GM12875 (cell line): ENCODE measurements around the gene EZH2.

ENCODE experiments used
- H3K4me3 ChIP-seq: one replicate; pipeline ENCODE4 v1.5.1; 2011; ENCODE audit warnings: low read depth, low read length, control low read depth
- TF ChIP-seq, protein P1 (sequence below): IDR thresholded peaks from 2 replicates; pipeline ENCODE4 v1.5.1; 2011; ENCODE audit warnings: low read depth, mild to moderate bottlenecking, control low read depth, inconsistent platforms, low read length, moderate library complexity, borderline replicate concordance; ENCODE audit not compliant: insufficient read depth

EZH2 gene

DNA sequence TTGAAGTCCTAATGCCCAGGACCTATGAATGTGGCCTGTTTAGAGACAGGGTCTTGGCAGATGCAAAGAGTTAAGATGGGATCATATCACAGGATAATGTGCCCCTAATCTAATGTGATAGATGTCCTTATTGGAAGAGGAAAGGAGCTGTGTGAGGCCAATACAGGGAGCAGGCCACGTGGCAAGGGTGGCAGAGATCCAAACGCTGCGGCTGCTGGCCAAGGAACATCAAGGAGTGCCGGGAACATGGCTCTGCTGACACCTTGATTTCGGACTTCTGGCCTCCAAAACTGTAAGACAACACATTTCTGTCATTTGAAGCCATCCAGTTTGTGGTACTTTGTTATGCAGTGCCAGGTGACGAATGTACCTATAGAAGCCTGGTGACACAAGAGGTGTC is 37.7 kb upstream of the EZH2 start:
- TF ChIP-seq, protein P1, sequence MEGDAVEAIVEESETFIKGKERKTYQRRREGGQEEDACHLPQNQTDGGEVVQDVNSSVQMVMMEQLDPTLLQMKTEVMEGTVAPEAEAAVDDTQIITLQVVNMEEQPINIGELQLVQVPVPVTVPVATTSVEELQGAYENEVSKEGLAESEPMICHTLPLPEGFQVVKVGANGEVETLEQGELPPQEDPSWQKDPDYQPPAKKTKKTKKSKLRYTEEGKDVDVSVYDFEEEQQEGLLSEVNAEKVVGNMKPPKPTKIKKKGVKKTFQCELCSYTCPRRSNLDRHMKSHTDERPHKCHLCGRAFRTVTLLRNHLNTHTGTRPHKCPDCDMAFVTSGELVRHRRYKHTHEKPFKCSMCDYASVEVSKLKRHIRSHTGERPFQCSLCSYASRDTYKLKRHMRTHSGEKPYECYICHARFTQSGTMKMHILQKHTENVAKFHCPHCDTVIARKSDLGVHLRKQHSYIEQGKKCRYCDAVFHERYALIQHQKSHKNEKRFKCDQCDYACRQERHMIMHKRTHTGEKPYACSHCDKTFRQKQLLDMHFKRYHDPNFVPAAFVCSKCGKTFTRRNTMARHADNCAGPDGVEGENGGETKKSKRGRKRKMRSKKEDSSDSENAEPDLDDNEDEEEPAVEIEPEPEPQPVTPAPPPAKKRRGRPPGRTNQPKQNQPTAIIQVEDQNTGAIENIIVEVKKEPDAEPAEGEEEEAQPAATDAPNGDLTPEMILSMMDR = no peak
- no peak overlapping the region for H3K4me3 ChIP-seq

GRCh38 chr7:148921189-148921588 is 37.1 kb upstream of the EZH2 start:
- H3K4me3 ChIP-seq = no peak overlapping the region
- TF ChIP-seq, protein P1 = no peak

- no peak overlapping the region for H3K4me3 ChIP-seq
- TF ChIP-seq, protein P1 = no peak
Measured at GRCh38 chr7:148919859-148920258, 35.8 kb upstream of the EZH2 start.

- no peak overlapping the region for H3K4me3 ChIP-seq
- TF ChIP-seq, protein P1 = no peak
Measured at GRCh38 chr7:148918058-148918596, 34.0 kb upstream of the EZH2 start.

GRCh38 chr7:148916186-148916585 is 32.1 kb upstream of the EZH2 start:
- TF ChIP-seq, protein P1 = no peak
- H3K4me3 ChIP-seq = no peak overlapping the region

DNA sequence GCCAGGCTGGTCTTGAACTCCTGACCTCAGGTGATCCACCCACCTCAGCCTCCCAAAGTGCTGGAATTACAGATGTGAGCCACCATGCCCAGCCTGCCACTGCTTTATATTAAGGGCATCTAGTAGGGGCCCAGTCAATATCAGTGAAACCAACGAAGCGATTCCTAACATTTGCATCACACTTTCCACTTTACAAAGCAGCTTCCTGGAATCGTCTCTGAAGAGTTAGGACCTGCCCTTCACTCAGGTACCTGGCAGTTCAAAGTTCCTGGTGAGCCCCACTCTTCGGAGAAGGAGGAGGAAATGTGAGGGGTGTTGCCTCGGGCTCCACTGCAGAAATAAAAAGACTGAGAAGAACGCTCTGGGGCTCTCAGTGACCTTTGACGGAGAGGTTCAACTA is 31.1 kb upstream of the EZH2 start:
- H3K4me3 ChIP-seq = no peak overlapping the region
- TF ChIP-seq, protein P1 = no peak

DNA sequence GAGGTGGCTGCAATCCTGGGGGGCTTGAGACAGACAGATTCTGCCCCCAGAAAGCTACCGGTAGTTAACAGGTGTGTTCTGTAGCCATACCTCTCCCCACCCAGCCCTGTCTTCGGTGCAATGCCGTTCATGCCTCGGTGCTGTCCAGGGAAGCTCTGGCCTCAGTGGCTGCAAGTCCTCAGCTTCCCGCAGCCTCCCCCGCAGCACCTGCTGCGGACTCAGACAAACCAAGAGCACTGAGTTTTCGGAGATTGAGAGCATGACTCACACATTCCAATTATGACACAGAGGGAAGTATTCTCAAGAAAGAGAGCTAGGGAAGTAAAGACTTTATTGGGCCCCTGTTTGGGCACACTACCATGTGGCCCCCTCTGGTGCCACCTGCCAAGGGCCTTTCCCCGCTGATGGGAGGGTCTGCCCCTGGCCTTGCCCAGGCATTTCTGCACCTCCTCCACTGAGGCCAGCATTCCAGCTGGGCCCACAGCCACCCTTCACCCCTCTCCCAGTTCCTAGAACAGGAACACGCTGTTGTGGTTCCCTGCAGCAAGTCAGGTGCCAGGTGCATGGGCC is 30.2 kb upstream of the EZH2 start:
- TF ChIP-seq, protein P1 = no peak

More for the DNA sequence above, 30.2 kb upstream of the EZH2 start:
- H3K4me3 ChIP-seq = no peak overlapping the region
